Keratinocyte (primary cell): ENCODE measurements around the gene NFE2L1. TPM values are rescaled to one million over a fixed set of nuclear protein-coding genes. Genes with fewer than 3 reads are reported as not detected.

Experiments
- DNase-seq: peaks from one replicate; pipeline ENCODE4 v3.0.0-alpha.2; 2011; ENCODE audit warnings: low read depth, missing footprints, low spot score
- FAIRE-seq: peaks from 2 replicates; lab custom pipeline; 2011; peaks lifted over from hg19 to GRCh38; lab: Jason Lieb, UNC
- H2AFZ ChIP-seq: 2 replicates; pipeline ENCODE4 v1.6.0; 2012; ENCODE audit warnings: low read length, control low read depth, inconsistent platforms; ENCODE audit not compliant: control insufficient read depth
- H3K27ac ChIP-seq: 2 replicates; pipeline ENCODE4 v1.5.1; 2011; ENCODE audit warnings: low read length; ENCODE audit not compliant: control insufficient read depth, insufficient read depth
- H3K27me3 ChIP-seq: 3 replicates; pipeline ENCODE4 v1.6.0; 2011; ENCODE audit warnings: low read length; ENCODE audit not compliant: control insufficient read depth, insufficient read depth; ENCODE audit errors: extremely low read depth
- H3K36me3 ChIP-seq, 2 experiments: 2 replicates in 1 of 2; 3 replicates in 1 of 2; pipeline ENCODE4 v1.5.1; 2011; ENCODE audit warnings: low read length in 2 of 2, mild to moderate bottlenecking in 1 of 2; ENCODE audit not compliant: control insufficient read depth in 2 of 2, insufficient read depth in 2 of 2; ENCODE audit errors: extremely low read depth in 1 of 2
- H3K4me1 ChIP-seq: 3 replicates; pipeline ENCODE4 v1.5.1; 2011; ENCODE audit warnings: low read length; ENCODE audit not compliant: control insufficient read depth, insufficient read depth; ENCODE audit errors: extremely low read depth
- H3K4me2 ChIP-seq: 3 replicates; pipeline ENCODE4 v1.6.0; 2011; ENCODE audit warnings: low read depth, low read length; ENCODE audit not compliant: control insufficient read depth, insufficient read depth; ENCODE audit errors: extremely low read depth
- H3K4me3 ChIP-seq, 3 experiments: fragments of 200-600 bp in 1 of 3; sonication (generic) in 1 of 3; 2 replicates in 2 of 3; 3 replicates in 1 of 3; pipeline ENCODE4 v1.5.1; 2011 to 2016; ENCODE audit warnings: low read length in 3 of 3, mild to moderate bottlenecking in 3 of 3, control low read depth in 2 of 3, inconsistent platforms in 1 of 3, low read depth in 1 of 3, mixed read lengths in 1 of 3, mixed run types in 1 of 3, moderate library complexity in 1 of 3; ENCODE audit not compliant: control insufficient read depth in 2 of 3, insufficient read depth in 2 of 3; ENCODE audit errors: extremely low read depth in 1 of 3
- H3K79me2 ChIP-seq: 2 replicates; pipeline ENCODE4 v1.6.0; 2012; ENCODE audit warnings: low read length; ENCODE audit not compliant: control insufficient read depth, insufficient read depth
- H3K9ac ChIP-seq: 3 replicates; pipeline ENCODE4 v1.6.0; 2011; ENCODE audit warnings: low read length; ENCODE audit not compliant: control insufficient read depth, insufficient read depth; ENCODE audit errors: extremely low read depth
- H3K9me1 ChIP-seq: 3 replicates; pipeline ENCODE4 v1.6.0; 2011; ENCODE audit warnings: low read length; ENCODE audit not compliant: control insufficient read depth, insufficient read depth; ENCODE audit errors: extremely low read depth
- H3K9me3 ChIP-seq: 2 replicates; pipeline ENCODE4 v1.5.1; 2012; ENCODE audit warnings: low read depth, low read length; ENCODE audit not compliant: control insufficient read depth
- H4K20me1 ChIP-seq: 3 replicates; pipeline ENCODE4 v1.6.0; 2011; ENCODE audit warnings: low read length; ENCODE audit not compliant: control insufficient read depth, insufficient read depth; ENCODE audit errors: extremely low read depth
- EZH2 ChIP-seq: IDR thresholded peaks from one replicate; pipeline ENCODE4 v1.6.1; 2012; ENCODE audit warnings: inconsistent platforms, mild to moderate bottlenecking, low read length, moderate library complexity
- dilution Hi-C: fragments of 300-500 bp; cut with MboI; formaldehyde crosslinking; loops from one replicate; pipeline ENCODE4 v1.7.0; 2020; ENCODE audit warnings: low sequenced_read_pairs; ENCODE audit not compliant: extremely low pct_ligation_motif_present
- polyA plus RNA-seq, 5 experiments: library from polyadenylated mRNA; depleted of rRNA in 3 of 5; stranded (reverse) in 3 of 5; stranded (forward) in 1 of 5; unstranded in 1 of 5; fragments of >200 nt; gene quantifications; 1 replicate in 1 of 5; 2 replicates in 3 of 5; 3 replicates in 1 of 5; pipeline versions ENCODE4 v1.2.1 to v1.2.3, GENCODE V29; 2011 to 2012; ENCODE audit warnings: missing spikeins in 2 of 5, low read depth in 1 of 5, low replicate concordance in 1 of 5
- TF ChIP-seq, protein P1 (sequence below), 3 experiments: IDR thresholded peaks in 1 of 3; conservative IDR thresholded peaks in 1 of 3; optimal IDR thresholded peaks in 1 of 3; 2 replicates in 2 of 3; 3 replicates in 1 of 3; pipeline versions ENCODE3 to v1.5.1; 2011; ENCODE audit warnings: low read length in 3 of 3, mild to moderate bottlenecking in 3 of 3, moderate library complexity in 2 of 3, control low read depth in 1 of 3, inconsistent platforms in 1 of 3; ENCODE audit not compliant: insufficient read depth in 2 of 3; ENCODE audit errors: extremely low read depth in 1 of 3

The NFE2L1 gene
- polyA plus RNA-seq, 1 donor (not counting 4 experiments of a cell fraction or from before 2014, with no cell fraction given), result 208 TPM

DNA sequence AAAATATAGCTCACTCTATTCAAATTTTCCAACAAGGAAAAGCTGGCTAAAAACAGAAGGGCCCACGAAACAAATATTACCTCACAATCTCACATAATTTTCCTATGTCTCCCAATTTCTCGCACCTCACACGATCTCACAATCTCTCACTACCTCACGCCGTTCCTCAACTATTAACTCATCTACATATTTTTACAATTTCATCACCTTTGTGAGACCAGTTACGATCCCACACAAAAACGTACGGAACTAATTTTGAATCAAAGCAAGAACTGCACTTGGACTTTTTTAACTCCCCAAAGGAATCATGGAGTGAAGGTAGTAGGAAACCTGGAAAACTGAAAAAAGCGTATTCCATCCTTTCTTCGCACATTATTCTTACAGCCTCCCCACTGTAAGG, 52.0 kb downstream of the NFE2L1 start:
- Histone ChIP-seq H3K36me3 (no peaks in the 10 kb centered on the region), H3K4me3 (peak overlapping the region; percentile 88 to 97 (median 96)), H3K9me1 (no peaks in the 10 kb centered on the region), H3K79me2 (peaks cover 58% of the 10 kb centered on the region), H3K4me2 (peak overlapping the region; percentile 93), H3K27ac (peak overlapping the region; percentile 78), H4K20me1 (no peaks in the 10 kb centered on the region), H3K9ac (peak overlapping the region; percentile 80), H2AFZ (peak overlapping the region; percentile 87), H3K4me1 (peaks cover 18% of the 10 kb centered on the region), H3K27me3 (no peaks in the 10 kb centered on the region), H3K9me3 (no peaks in the 10 kb centered on the region)
- dilution Hi-C loops, result no loop called here
- DNase-seq (no peak), FAIRE-seq (no peak)
- TF ChIP-seq, protein P1, sequence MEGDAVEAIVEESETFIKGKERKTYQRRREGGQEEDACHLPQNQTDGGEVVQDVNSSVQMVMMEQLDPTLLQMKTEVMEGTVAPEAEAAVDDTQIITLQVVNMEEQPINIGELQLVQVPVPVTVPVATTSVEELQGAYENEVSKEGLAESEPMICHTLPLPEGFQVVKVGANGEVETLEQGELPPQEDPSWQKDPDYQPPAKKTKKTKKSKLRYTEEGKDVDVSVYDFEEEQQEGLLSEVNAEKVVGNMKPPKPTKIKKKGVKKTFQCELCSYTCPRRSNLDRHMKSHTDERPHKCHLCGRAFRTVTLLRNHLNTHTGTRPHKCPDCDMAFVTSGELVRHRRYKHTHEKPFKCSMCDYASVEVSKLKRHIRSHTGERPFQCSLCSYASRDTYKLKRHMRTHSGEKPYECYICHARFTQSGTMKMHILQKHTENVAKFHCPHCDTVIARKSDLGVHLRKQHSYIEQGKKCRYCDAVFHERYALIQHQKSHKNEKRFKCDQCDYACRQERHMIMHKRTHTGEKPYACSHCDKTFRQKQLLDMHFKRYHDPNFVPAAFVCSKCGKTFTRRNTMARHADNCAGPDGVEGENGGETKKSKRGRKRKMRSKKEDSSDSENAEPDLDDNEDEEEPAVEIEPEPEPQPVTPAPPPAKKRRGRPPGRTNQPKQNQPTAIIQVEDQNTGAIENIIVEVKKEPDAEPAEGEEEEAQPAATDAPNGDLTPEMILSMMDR (optimal IDR thresholded peaks at IDR 0.05 in 1 of 3, IDR thresholded peaks at IDR 0.05 in 1 of 3, conservative IDR thresholded peaks at IDR 0.05 in 1 of 3; ENCODE audit: extremely low read depth in 1 of 3, insufficient read depth in 2 of 3, low read length in 3 of 3), result no peak
- no peak for TF ChIP-seq EZH2

DNA sequence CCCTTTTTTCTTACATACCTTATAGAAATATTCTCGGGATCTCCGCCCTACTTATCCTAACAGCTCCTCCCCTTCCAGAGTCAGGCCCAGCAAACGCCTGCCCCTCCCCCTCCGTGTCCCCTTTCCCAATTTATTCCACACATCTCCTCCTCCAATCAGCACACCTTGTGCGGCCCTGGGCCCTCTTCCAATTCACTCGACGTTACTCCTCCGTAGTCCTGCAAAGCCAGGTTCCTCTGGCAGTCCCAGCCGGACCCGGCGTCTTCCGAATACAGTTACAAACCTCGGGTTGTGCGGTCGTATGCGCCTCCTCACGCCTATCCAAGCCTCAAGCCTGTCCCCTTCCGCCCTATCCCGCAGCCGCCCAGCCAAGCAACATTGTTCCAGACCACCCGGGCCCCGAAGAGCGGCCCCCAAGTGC, 52.4 kb downstream of the NFE2L1 start:
- Histone ChIP-seq H3K27ac (peak overlapping the region; percentile 78), H3K9me1 (no peaks in the 10 kb centered on the region), H3K9me3 (no peaks in the 10 kb centered on the region), H3K4me1 (peaks cover 16% of the 10 kb centered on the region), H3K36me3 (no peaks in the 10 kb centered on the region), H3K4me2 (peak overlapping the region; percentile 93), H3K27me3 (no peaks in the 10 kb centered on the region), H3K79me2 (peaks cover 54% of the 10 kb centered on the region), H2AFZ (peak overlapping the region; percentile 87), H3K4me3 (peak overlapping the region; percentile 88 to 97 (median 96)), H3K9ac (peak overlapping the region; percentile 80), H4K20me1 (no peaks in the 10 kb centered on the region)
- FAIRE-seq (no peak), DNase-seq (no peak)
- TF ChIP-seq EZH2, result no peak
- TF ChIP-seq, protein P1 (optimal IDR thresholded peaks at IDR 0.05 in 1 of 3, IDR thresholded peaks at IDR 0.05 in 1 of 3, conservative IDR thresholded peaks at IDR 0.05 in 1 of 3; ENCODE audit: extremely low read depth in 1 of 3, insufficient read depth in 2 of 3, low read length in 3 of 3), result no peak
- dilution Hi-C loops, result no loop called here
